Activated CD8-positive, alpha-beta memory T cell treated with anti-CD3 and anti-CD28 coated beads for 48 hours (primary cell): ENCODE measurements around the gene SKIC8.
"Not testable (repeated sequence)": the region's sequence is repeated elsewhere in the genome, so short reads cannot be mapped to it uniquely, and the experiment has no call there.

Experiments used
- DNase-seq, 3 experiments: peaks; one replicate each; pipeline ENCODE4 v3.0.0-alpha.2; 2020; ENCODE audit warnings: low read depth in 2 of 3, low spot score in 2 of 3

SKIC8 gene

GRCh38 chr15:78256044-78256437, 43.4 kb downstream of the SKIC8 start:
- DNase-seq, result no peak

- DNase-seq, result no peak
Observed at GRCh38 chr15:78255421-78256043, 43.9 kb downstream of the SKIC8 start.

GRCh38 chr15:78251136-78251535, 48.3 kb downstream of the SKIC8 start:
- DNase-seq, result no peak

GRCh38 chr15:78249131-78249530, 50.3 kb downstream of the SKIC8 start:
- DNase-seq, result no peak

- no peak for DNase-seq
Observed at GRCh38 chr15:78247911-78248310, 51.5 kb downstream of the SKIC8 start.

- not testable (repeated sequence) for DNase-seq
Observed at GRCh38 chr15:78245976-78246620, 53.3 kb downstream of the SKIC8 start.

GRCh38 chr15:78245392-78245791, 54.0 kb downstream of the SKIC8 start:
- not testable (repeated sequence) for DNase-seq

GRCh38 chr15:78244893-78245292, 54.5 kb downstream of the SKIC8 start:
- no peak for DNase-seq

- DNase-seq, result no peak
Observed at GRCh38 chr15:78244101-78244500, 55.3 kb downstream of the SKIC8 start.

- no peak for DNase-seq
Observed at GRCh38 chr15:78243491-78243941, 55.9 kb downstream of the SKIC8 start.

- no peak for DNase-seq
Observed at GRCh38 chr15:78243058-78243457, 56.4 kb downstream of the SKIC8 start.

- no peak for DNase-seq
Observed at GRCh38 chr15:78242128-78242527, 57.3 kb downstream of the SKIC8 start.

- peak; percentile 46 to 84 (median 82) for DNase-seq
Observed at GRCh38 chr15:78241017-78241416, 58.4 kb downstream of the SKIC8 start.

- DNase-seq, result no peak
Observed at GRCh38 chr15:78239811-78240210, 59.6 kb downstream of the SKIC8 start.

GRCh38 chr15:78237146-78237545, 62.3 kb downstream of the SKIC8 start:
- DNase-seq, result no peak

GRCh38 chr15:78236491-78236890, 62.9 kb downstream of the SKIC8 start:
- DNase-seq, result no peak

- no peak for DNase-seq
Observed at GRCh38 chr15:78234515-78235040, 64.8 kb downstream of the SKIC8 start, which contains the start of gene ACSBG1. Gene ACSBG1, minus strand, starts transcription at chr15:78234565. Its CDS starts 64 bp downstream, at chr15:78234501.

GRCh38 chr15:78233496-78233895, 65.9 kb downstream of the SKIC8 start:
- no peak for DNase-seq
